Measurements from ENCODE around the gene MSLN. TPM values are rescaled to one million over a fixed set of nuclear protein-coding genes. Genes with fewer than 3 reads are reported as not detected.

MSLN gene
- total RNA-seq, 4 donors from 2014 or later, result 0.39 TPM; not detected in 3

- H3K27me3 ChIP-seq, result peaks cover 0 to 4% (median 0%) of the 10 kb centered on the region in 4 donors
- WGBS, result no CpG with 5 or more reads among the region's 97 CpGs
- peak; percentile 98 for DNase-seq (ENCODE audit: extremely low spot score)
- intact Hi-C loops (cut with DNase I), result no loop called here
- H3K9me3 ChIP-seq, result no peaks in the 10 kb centered on the region
- peaks cover 0 to 43% (median 23%) of the 10 kb centered on the region in 4 donors for H3K36me3 ChIP-seq
- H3K4me3 ChIP-seq, result peak within 1 kb of the TSS; percentile 86 to 99 (median 96)
- H3K27ac ChIP-seq (replicated peaks in 1 of 4), result peak within 1 kb of the TSS; percentile 68 to 84 (median 80)
- H3K4me1 ChIP-seq, result peaks cover 23 to 45% (median 34%) of the 10 kb centered on the region in 4 donors
- no peak for TF ChIP-seq POLR2AphosphoS5 (IDR thresholded peaks at IDR 0.05)
- TF ChIP-seq EP300 (IDR thresholded peaks at IDR 0.05), result no peak
- no peak for TF ChIP-seq CTCF (IDR thresholded peaks at IDR 0.05)
- no peak for TF ChIP-seq POLR2A (IDR thresholded peaks at IDR 0.05; ENCODE audit: low read depth)
Measured at GRCh38 chr16:788399-789126, 28.0 kb downstream of the MSLN start, which contains the start of gene CHTF18. Gene CHTF18 (plus strand): TSS chr16:788620. CDS start chr16:788685, 65 bp downstream.

- Histone ChIP-seq H3K4me1 (peaks cover 23 to 38% (median 28%) of the 10 kb centered on the region in 4 donors), H3K9me3 (no peaks in the 10 kb centered on the region), H3K36me3 (peaks cover 0 to 43% (median 25%) of the 10 kb centered on the region in 4 donors), H3K27me3 (no peaks in the 10 kb centered on the region), H3K4me3 (peak overlapping the region; percentile 86 to 99 (median 96)), H3K27ac (replicated peaks in 1 of 4) (peak overlapping the region in 1 of 4 donors; percentile 67)
- no peak for DNase-seq (ENCODE audit: extremely low spot score)
- TF ChIP-seq EP300 (IDR thresholded peaks at IDR 0.05) (no peak), POLR2AphosphoS5 (IDR thresholded peaks at IDR 0.05) (no peak), POLR2A (IDR thresholded peaks at IDR 0.05; ENCODE audit: low read depth) (no peak), CTCF (IDR thresholded peaks at IDR 0.05) (no peak)
- intact Hi-C loops (cut with DNase I), result no loop called here
- 92% methylated on average over 10 of the region's 33 CpGs for WGBS
Measured at GRCh38 chr16:789191-789850, 28.8 kb downstream of the MSLN start.

- Histone ChIP-seq H3K4me3 (no peak overlapping the region), H3K27me3 (no peaks in the 10 kb centered on the region), H3K9me3 (no peaks in the 10 kb centered on the region), H3K4me1 (peaks cover 23 to 38% (median 28%) of the 10 kb centered on the region in 4 donors), H3K36me3 (peaks cover 0 to 43% (median 25%) of the 10 kb centered on the region in 4 donors), H3K27ac (replicated peaks in 1 of 4) (no peak overlapping the region)
- no peak for TF ChIP-seq POLR2A (IDR thresholded peaks at IDR 0.05; ENCODE audit: low read depth)
- TF ChIP-seq EP300 (IDR thresholded peaks at IDR 0.05), result no peak
- no peak for TF ChIP-seq CTCF (IDR thresholded peaks at IDR 0.05)
- TF ChIP-seq POLR2AphosphoS5 (IDR thresholded peaks at IDR 0.05), result no peak
- no peak for DNase-seq (ENCODE audit: extremely low spot score)
- intact Hi-C loops (cut with DNase I), result no loop called here
- WGBS, result 94% methylated on average over 7 of the region's 17 CpGs
Measured at GRCh38 chr16:790086-790485, 29.6 kb downstream of the MSLN start.

DNA sequence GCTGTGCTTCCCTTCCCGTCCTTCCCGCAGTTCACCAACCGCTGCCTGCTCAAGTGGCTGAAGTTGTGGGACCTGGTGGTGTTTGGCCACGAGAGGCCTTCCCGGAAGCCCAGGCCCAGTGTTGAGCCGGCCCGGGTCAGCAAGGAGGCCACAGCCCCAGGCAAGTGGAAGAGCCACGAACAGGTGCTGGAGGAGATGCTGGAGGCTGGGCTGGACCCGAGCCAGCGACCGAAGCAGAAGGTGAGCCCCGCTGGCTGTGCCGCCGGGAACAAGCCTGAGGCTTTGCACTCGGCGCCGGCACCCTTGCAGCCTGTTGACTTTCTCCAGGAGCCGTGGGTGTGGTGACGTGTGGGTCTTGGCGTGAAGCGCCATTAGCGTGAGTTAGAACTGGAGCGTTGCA, 30.6 kb downstream of the MSLN start:
- peaks cover 0 to 7% (median 0%) of the 10 kb centered on the region in 4 donors for H3K27me3 ChIP-seq
- no peak overlapping the region for H3K27ac ChIP-seq (replicated peaks in 1 of 4)
- TF ChIP-seq CTCF (IDR thresholded peaks at IDR 0.05), result no peak
- no peak for TF ChIP-seq POLR2A (IDR thresholded peaks at IDR 0.05; ENCODE audit: low read depth)
- TF ChIP-seq EP300 (IDR thresholded peaks at IDR 0.05), result no peak
- TF ChIP-seq POLR2AphosphoS5 (IDR thresholded peaks at IDR 0.05), result no peak
- no peak overlapping the region for H3K4me3 ChIP-seq
- intact Hi-C loops (cut with DNase I), result no loop called here
- no peaks in the 10 kb centered on the region for H3K9me3 ChIP-seq
- DNase-seq (ENCODE audit: extremely low spot score), result no peak
- peaks cover 20 to 30% (median 24%) of the 10 kb centered on the region in 4 donors for H3K4me1 ChIP-seq
- WGBS, result 100% methylated on average over 7 of the region's 23 CpGs
- peaks cover 0 to 37% (median 20%) of the 10 kb centered on the region in 4 donors for H3K36me3 ChIP-seq

All from esophagus muscularis mucosa (tissue), 4 donors.